ENCODE data around the gene BUB1B.
"Not testable (repeated sequence)": the region's sequence is repeated elsewhere in the genome, so short reads cannot be mapped to it uniquely, and the experiment has no call there.

The BUB1B gene

GRCh38 chr15:40121911-40122638 is 38.8 kb upstream of the BUB1B start:
- TF ChIP-seq CTCF (conservative IDR thresholded peaks at IDR 0.05), result no peak

GRCh38 chr15:40122989-40123388 is 37.9 kb upstream of the BUB1B start:
- not testable (repeated sequence) for H3K27ac ChIP-seq

More at GRCh38 chr15:40121911-40122638, 38.8 kb upstream of the BUB1B start:
- H3K27ac ChIP-seq, result no peak overlapping the region

GRCh38 chr15:40123863-40124262 is 37.0 kb upstream of the BUB1B start:
- H3K27ac ChIP-seq, result not testable (repeated sequence)

- H3K27ac ChIP-seq, result not testable (repeated sequence)
Observed at GRCh38 chr15:40124333-40124732, 36.5 kb upstream of the BUB1B start.

GRCh38 chr15:40124807-40125285 is 36.0 kb upstream of the BUB1B start:
- H3K27ac ChIP-seq, result peak overlapping the region; percentile 11; the same call in 1 of the 2 replicates

GRCh38 chr15:40125950-40126349 is 34.9 kb upstream of the BUB1B start:
- no peak for TF ChIP-seq CTCF (conservative IDR thresholded peaks at IDR 0.05)

GRCh38 chr15:40128766-40129660 is 31.9 kb upstream of the BUB1B start:
- no peak overlapping the region for H3K27ac ChIP-seq
- no peak for TF ChIP-seq CTCF (conservative IDR thresholded peaks at IDR 0.05)

More at GRCh38 chr15:40125950-40126349, 34.9 kb upstream of the BUB1B start:
- no peak overlapping the region for H3K27ac ChIP-seq

- H3K27ac ChIP-seq, result no peak overlapping the region
- no peak for TF ChIP-seq CTCF (conservative IDR thresholded peaks at IDR 0.05)
Observed at GRCh38 chr15:40130118-40130517, 30.8 kb upstream of the BUB1B start.

GRCh38 chr15:40130799-40131502 is 29.9 kb upstream of the BUB1B start:
- no peak overlapping the region for H3K27ac ChIP-seq
- TF ChIP-seq CTCF (conservative IDR thresholded peaks at IDR 0.05), result no peak
